HG03139 (cell line): Measurements from ENCODE around the gene INHBB.
"Not testable (repeated sequence)": the region's sequence is repeated elsewhere in the genome, so short reads cannot be mapped to it uniquely, and the experiment has no call there.

Source experiments
- ATAC-seq: cut with Tn5 transposase; IDR thresholded peaks from one replicate; pipeline ENCODE4 v1.9.1; 2021; ENCODE audit not compliant: unreplicated experiment

INHBB gene

DNA sequence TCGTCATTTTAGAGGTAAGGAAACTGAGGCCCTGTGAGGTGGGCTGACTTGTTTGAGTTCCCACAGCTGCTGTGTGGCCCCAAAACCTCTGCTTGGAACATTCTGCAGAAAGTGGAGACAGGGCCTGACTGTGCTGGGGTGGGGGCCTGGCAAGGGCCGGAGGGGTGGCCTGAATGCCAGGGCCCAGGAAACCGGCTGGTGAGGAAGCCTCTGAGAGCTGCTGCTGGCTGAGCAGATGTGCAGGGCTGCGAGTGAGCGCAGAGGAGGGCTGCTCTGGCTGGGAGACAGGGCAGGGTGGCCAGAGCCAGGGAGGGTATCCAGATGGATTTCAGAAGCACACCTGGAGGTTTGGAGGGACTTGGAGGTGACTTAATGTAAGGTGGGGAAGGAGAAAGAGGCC lies 29.9 kb upstream of the INHBB start:
- no peak for ATAC-seq

DNA sequence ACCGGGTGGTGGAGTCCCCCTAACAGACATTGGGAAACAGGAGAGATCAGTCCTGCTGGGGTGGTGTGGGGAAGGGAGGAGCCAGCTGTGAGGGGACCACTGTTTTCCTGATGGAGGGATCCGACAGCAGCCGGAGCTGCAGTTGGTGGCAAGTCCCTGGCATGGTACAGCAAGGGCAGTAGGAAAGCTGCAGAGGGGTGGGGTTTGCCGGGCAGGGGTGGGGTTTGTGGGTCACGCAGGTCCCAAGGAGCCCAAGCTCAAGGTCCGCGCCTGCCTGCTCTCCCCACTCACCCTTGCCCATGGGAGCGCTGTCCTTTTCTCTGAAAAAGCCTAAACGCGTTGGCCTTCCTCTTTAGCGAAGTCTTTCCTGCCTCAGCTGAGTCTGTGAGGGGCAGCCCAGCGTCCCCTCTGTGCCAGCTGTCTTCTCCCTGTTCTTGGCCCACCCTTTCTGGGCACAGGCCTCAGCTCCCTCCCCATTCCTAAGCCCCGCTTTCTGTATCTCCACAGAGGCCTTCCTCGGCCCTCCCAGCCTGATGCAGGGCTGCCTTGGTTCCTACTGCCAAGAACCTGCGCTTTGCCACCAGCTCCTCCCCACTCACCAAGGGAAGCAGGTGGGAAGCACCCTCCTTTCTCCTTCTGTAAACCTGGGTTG lies 29.3 kb upstream of the INHBB start:
- ATAC-seq: no peak

DNA sequence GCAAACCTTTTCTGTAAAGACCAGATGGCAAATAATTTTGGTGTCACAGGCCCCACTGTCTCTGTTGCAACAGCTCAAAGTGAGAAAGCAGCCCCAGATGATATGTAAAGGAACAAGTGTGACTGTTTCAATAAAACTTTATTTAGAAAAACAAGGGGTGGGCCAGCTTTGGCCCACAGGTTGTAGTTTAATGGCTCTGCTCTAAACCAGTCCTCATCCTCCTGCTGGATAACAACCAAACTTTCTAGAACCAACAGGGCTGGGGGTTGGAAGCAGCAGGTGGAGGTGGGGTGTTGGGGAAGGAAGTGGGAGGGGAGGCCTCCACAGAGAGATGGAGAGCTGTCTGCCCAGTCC lies 28.8 kb upstream of the INHBB start:
- ATAC-seq: no peak

DNA sequence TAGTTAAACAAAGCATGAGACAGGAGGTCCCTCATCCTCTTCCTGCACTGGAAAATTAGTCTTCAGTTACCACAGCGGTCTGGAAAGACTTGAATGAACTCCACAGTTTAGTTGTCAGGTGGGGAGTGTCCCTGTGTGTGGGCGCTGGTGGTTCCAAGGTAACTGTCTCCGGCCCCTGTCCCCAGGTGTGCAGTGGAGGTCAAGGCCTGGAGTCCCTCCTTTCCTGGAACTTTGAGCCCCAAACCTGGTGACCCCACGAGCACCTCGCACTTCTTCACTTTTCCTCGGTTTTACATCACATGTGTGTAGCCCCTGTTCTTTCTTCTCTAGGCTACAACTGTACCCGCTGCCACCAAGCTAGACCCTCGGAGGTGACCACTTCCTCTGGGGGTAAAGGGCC lies 28.0 kb upstream of the INHBB start:
- ATAC-seq: no peak

DNA sequence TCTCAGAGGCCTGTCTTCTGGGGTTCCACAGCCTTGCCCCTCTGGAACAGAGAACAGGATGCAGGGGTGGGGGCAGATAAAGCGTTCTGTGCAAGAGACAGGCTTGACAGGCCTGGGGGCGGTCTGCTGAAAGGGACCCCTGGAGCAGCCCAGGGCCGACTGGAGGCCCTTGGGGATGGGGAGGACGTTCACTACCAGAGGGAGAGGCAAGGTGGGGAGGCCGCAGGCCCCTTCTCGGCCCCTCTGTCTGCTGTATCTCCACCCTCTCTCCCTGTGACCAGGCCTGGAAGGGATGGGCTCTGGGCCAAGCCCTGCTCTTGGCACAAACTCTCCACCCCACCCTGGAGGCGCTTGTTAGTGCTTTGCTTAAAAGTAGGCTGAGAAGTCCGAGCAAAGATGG lies 27.3 kb upstream of the INHBB start:
- ATAC-seq: no peak

DNA sequence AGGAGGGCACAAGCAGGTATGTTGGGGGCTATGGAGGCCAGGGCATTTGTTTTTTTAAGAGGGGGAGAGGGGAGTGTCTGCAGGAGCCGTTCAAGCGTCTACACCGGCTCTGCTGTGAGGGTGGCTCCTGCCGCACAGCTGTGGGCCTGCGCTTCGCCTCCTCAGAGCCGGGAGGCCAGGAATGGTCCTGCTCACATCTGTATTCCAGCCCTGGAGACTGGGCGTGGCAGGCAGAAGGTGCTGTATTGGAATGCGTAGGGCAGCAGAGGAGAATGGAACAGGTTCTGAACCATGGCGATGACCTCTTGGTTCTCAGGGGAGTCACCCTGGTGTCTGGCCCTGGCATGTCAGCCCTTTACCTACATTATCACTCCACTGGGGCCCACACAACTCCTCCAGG lies 26.8 kb upstream of the INHBB start:
- no peak for ATAC-seq

DNA sequence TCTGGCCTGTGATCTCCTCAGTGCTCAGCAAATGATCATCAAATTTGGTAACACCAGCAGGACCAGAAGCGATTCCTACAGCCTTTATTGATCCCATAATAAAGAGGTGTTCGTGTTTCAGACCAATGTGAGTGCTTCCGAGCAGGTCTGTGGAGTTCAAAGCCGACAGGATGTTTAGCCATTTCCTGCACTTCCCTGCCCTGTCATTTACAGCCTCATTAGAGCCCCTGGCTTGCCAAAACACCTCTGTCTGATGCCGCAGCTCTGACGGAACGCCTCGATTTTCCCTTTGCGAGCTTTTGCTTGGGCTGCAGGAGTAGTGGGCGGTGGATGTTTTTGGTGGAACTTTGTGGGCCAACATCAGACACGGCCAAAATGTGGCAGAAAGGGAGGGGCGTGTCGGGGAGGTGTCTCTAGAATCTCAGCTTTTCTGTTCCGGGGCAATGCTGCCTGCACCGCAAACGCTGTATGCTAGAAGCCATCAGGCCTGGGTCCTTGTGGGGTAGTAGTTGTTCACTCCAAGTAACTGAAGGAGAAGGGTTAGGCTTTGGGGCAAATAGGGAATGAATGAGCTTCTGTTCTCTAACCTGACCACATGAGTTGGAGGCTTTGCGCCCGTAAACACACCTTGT lies 26.1 kb upstream of the INHBB start:
- ATAC-seq: no peak

DNA sequence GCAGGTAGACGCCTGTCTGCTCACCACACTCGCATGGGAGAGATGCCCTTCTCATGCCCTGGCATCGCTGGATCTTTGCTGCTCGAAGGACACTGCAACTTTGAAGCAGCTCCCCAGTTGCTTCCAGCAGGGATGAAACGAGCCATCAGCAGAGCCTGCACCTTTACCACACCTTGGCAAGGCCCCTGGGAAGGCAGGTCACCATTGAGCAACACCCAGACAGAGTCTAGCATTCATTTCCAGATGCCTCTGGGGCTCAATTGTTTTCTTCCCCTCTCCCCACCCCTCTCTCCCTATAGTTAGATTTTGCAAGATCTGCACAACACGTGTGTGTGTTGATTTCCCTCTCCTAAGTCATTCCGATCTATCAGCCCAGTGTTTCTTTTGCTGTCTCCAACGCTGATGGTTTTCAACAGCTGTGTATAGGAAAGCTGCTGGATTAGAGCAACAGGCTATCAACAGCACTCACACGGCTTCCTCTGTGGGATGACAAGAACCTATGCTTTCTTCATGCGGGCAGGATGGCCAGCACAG lies 25.6 kb upstream of the INHBB start:
- no peak for ATAC-seq

DNA sequence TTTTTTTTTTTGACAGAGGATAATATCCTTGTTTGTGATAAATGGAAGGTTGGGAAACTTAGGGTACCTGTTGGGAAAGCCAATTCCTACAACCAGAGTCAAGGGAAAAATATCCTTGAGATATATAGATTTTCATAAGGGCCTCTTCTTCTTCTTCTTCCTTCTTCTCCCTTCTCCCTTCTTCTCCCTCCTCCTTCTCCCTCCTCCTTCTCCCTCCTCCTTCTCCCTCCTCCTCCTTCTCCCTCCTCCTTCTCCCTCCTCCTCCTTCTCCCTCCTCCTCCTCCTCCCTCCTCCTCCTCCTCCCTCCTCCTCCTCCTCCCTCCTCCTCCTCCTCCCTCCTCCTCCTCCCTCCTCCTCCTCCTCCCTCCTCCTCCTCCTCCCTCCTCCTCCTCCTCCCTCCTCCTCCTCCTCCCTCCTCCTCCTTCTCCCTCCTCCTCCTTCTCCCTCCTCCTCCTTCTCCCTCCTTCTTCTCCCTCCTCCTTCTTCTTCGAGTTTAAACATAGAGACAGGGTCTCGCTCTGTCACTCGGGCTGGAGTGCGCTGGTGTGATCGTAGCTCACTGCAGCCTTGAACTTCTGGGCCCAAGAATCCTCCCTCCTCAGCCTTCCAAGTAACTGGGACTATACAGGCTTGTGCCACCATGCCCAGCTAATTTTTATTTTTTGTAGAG lies 24.9 kb upstream of the INHBB start:
- not testable (repeated sequence) for ATAC-seq

DNA sequence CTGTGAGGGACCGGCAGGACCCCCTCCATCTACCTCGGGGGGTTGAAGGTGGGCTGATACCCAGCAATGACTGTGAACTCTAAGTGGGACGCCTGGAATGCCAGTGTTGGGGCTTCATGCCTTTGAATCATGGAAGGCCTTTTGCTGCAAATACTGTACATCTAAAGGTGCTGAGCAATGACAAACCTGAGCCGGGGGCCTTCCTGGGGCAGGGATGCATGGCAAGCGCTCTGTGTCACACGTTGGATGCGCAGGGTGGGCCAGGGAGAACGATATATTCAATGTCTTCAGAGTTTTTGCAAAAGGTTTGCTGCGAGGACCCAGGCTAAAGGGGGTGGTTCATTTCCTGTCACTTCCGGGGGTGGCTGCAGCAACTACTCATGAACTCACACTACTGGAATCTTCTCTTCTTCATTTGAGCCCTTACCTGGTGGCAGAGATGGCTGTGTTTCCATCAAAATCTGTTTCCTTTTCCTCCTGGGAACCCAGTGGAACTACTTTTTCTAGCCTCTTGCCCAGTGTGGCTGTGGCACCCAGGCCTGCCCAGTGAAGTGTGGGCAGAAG lies 24.1 kb upstream of the INHBB start:
- no peak for ATAC-seq

DNA sequence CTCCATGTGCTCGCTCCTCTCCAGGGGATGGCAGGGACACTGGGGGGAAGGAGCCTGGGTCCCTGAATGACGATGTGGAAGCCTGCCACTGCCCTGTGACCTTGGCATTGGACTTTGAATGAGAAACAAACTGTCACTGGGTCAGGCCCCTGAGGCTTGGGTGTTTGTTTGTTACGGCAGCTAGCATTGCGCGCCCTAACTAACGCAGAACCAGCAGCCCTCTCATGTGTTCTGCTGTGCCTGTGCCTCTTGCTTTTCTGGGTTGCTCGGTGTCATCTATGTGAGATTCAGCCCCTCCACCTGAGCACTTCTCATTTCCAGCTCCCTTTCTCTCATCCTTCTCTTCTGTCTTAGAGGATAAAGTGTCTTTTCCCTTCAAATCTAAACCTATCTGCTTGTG lies 23.6 kb upstream of the INHBB start:
- no peak for ATAC-seq

DNA sequence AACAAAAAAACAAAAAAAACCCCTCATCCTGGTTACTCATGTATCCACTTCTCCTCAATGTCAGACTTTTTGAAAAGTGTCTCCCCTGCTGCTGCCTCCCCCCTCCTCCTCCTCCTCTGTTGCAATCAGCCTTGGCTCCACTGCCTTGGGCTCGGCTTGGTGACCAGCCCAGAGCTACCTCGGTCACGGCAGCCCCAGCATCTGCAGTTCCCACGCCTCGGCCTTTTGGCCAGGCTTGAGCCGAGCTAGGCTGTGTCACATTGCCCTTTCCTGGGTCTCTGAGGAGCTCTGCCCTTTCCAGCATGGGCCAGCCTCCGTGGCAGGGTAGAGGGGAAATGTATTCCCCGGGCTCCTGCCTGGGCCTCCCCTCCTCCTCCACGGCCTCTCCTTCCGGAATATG lies 22.7 kb upstream of the INHBB start:
- ATAC-seq: no peak

DNA sequence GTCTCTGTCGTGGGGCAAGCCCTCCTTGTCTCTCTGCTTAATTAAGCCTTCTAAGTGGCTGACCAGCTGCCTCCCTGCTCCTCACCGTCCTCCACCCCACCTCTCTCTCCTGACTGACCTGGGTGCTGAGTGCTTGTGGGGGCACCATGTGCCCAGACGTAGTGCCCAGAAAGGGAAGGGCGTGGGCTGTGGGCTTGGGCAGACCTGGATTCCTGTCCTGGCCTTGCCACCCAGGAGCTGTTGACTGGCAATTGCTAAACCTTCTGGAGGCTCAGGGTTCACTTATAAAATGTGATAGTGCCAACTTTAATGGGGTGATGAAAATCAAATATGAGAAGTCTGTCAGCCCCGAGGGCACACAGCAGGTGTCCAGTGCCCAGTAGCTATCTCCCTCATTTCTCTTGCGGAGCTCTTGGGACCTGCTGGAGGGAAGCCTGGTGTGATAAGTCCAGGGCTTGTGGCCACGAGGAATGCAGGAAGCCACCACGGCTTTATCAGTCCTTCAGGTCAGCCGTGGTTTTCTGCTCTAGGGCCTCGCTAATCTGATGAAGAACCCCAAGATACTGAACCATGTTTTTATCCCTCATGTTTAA lies 22.0 kb upstream of the INHBB start:
- ATAC-seq: no peak

DNA sequence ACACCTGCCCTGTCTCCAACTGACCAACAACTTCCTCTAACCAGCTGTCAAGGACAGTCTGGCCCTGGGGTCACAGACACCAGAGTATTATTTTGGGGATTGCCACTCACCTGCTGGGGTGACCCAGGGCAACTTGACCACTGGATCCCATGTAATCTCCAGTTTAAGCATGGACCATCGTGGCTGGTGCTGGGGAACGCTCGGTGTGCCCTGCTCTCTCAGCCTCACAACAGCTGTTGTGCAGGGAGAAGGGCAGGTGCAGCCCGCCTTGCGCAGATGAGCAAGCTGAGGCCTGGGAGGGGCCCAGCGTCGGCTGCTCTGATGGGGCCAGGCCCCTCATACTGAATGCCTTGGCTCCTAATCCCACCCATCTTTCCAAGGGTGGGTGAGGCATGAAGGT lies 21.0 kb upstream of the INHBB start:
- ATAC-seq: no peak

DNA sequence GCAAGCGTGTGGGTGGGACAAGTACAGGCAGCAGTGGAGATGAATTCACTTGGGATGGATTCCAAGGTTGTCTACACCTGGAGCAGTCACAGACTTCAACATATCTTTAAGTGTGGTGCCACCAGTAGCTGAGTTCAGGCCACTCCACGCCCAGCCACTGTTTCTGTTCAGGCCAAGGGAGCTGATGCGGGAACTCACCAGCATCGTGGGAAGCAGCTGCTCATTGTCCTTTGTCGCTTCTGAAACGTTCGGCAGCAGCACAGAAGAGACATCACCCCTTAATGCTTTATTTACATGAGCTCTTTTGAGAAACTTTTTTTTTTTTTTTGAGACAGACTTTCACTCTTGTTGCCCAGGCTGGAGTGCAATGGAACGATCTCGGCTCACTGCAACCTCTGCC lies 19.9 kb upstream of the INHBB start:
- no peak for ATAC-seq

DNA sequence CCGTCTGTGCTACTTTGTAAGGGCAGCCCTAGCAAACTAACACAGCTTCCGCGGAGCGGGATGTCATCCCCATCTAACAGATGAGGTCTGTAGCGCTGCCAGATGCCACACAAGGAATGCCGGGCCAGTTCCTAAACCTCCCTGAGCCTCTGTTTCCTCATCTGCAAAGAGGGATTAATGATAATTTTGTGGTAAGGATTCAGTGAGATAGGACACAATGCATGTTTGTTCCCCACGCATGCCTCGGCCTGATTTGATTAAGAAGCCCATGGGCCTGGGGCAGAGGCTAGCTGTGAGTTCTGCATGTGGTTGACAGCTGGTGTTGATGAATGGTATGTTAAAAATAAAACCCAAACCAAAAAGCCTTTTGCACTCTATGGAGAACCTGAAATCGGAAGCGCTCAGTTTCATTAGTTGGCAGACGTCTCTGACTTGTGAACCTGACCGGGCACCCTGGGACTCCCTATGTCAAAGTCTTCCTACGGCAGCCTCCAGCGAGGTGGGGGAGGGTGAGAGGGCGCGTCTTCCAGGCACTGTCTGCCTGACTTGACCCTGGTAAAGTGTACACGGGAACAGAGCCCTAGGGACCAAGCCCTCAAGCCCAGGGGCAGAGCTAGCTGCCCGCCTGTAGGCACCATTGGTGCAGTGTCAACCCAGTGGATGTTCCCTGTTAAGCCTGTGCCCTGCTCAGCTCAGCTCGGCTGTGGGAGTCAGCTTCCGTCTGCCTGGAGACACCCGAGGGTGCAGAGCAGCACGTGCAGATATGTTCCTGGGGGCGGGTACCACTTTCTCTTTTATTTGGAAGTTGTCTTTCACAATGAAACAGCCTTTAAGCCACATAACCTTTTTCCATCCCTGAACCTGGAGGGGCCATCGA lies 14.8 kb upstream of the INHBB start:
- ATAC-seq: no peak

DNA sequence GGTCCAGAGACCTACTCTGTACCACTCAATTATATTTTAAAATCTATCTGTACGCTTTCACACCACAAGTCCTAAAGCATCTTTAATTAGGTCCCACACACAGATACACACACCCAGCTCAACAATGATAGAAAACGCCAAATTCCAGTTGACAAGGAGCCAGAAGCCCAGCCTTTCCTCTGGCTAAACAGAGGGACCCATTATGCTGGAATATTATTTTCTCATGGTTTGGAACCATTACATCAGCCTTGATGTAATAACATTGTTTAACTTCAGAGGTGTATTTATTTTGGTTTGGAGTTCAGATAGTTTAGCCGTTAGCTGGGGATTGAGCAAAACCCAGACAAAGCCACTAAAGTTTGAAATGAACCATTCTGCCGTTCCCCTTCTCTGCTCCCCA lies 14.0 kb upstream of the INHBB start:
- no peak for ATAC-seq

DNA sequence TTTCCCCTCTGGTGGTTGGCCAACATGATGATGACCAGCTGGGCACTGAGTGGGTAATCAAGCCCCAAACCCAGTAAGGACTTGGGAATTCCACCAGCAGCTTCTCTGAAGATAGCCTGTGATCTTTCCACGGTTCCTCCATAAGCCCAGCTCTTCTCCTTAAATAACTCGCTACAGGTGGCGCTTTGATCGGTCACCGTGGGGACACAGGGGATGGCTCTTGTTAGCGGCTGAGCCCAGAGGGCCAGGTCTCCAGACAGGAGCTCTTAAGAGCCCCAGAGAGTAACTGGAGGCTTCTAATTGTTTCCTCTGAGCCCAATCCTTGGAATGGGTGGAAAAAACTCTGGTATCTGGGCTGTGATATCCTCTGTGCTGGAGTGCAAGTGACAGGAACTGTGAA lies 13.6 kb upstream of the INHBB start:
- no peak for ATAC-seq

DNA sequence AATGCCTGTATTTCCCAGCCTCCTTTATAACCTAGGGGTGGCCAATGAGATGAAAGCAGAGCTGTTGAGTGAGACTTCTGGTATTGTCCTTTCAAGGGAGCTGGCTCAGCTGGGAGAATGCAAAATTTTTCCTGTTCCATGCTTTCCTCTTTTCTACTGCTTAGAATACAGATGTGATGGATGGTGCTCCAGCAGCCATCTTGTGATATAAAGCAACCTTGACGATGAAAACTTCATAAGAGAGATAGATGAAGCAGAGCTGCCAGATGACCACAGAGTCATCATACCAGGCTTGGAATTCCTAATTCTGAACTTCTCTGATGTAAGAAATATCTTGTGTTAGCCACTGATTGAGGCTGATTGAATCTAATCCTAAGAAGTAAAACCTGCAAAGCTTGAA lies 11.9 kb upstream of the INHBB start:
- ATAC-seq: no peak

DNA sequence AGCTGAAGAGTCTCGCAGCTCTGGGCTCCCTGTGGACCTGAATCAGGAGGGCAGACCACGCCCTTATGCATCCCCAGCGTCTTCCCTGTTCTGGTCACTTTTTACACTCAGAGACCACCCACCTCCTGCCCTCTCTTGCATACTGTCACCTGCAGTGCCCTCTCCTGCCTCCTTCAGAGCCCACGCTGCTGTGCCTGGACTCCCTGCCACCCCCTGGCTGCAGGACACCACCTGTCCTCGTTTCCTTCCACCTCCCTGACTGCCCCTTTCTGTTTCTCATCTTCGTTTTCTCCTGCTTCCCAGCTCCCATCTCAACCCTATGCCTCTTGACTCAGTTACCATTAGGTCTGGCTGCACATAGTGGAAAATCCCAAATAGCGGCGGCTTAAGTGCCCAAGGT lies 9.2 kb upstream of the INHBB start:
- ATAC-seq: no peak

DNA sequence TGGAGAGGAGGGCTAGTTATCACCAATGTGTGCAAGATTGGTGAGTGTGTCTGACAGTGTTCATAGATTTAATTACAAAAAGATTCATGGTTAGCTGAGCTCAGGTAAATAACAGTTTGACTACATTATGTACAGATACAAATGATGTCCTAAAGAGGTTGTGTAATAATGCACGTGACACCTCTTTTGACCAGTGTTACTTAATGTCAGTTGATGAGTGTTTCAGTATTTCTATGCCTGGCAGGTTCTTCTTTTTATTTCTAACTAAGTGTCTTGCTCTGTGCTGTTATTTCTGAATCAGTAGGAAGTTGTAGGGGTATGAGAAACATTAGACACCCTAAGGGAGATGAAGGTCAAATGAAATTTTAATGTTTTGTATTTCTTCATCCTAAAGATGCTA lies 7.9 kb upstream of the INHBB start:
- ATAC-seq: no peak
